ELR (cell line): ENCODE data around the gene MTERF1.
"Not testable (repeated sequence)": the region's sequence is repeated elsewhere in the genome, so short reads cannot be mapped to it uniquely, and the experiment has no call there.

ENCODE experiments used
- DNase-seq: peaks from one replicate; pipeline ENCODE4 v3.0.0-alpha.2; 2015; ENCODE audit warnings: low read depth

The MTERF1 gene

DNA sequence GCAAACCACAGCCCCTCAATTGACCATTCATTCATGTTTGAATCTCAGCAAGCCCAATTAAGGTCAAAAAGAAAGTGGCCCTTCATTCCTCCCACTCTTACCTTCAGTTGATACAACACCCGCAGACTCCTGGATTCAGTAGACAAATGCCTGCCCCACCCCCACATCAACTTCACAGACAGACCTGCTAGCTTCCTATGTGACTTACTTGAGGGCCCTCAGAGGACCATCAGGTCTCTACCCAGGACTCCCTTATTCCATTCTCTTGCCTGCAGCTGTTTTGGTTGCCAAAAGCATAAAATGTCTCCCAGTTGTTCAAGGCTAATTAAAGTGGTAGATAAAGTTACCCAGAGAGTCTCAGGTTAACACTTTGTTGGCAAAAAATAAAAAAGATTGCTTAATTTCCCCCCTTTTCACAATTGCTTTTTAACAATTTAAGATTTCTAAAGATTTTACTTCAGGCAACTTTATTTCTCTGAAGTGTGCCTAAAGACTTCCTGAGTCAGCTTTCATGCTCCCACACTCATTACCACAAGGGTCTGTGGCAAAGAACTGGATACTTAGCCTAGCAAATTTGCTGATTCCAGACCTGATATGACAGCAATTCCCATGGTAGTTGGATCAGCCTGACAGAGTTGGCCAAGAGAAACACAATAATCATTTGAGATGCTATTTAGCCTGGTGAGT is 3.3 kb upstream of the MTERF1 start:
- no peak for DNase-seq

DNA sequence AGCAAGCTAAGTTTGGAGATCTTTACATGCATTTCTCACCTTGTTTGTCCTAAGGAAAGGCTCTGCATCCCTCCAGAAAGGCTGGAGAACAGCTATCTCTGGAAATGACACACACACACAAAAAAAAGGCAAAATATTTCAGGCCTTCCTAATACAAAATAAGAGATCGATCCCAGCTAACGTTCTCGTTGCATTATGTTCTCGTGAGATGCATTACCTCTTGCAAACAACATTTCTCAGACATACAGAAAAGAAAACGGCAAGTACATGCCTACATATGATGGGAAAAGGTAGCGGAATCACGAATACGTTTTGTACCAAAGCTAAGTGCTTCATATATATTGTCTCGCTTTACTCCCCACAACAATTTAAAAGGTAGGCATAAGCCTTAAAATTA is 488 bp downstream of the MTERF1 start:
- peak; percentile 25 for DNase-seq

DNA sequence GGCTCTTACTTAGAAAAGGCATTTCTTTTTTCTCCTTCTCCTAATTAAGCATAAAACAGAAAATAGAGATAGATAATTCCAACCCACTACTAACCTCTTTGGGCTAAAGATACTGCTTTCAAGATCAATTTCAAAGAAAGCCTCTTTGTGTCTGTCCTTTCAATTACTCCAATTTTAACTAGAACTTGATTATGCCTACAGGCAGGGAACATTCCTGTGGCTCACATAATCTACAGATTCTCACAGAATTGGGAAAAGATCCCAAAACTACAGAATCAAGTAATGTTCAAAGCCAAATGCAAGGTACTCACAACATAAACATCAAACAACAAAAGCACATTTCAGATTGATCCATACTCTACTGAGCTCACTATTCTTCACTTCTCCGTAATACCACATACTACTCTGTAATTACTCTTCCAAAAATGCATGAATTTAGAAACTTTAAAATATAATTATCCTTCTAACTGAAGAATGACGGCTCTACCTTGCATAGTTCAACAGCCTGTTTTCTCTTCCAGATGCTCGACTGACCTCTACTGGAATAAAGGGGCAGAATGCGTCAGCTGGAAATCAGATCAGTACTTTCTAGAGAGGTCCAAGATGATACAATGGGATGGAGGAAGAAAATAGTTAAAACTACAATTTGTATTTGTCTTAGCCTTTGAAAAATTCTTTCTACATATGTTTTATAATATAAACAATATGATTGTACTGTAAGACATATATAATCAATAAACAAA is 3.9 kb downstream of the MTERF1 start:
- peak; percentile 8 for DNase-seq

DNA sequence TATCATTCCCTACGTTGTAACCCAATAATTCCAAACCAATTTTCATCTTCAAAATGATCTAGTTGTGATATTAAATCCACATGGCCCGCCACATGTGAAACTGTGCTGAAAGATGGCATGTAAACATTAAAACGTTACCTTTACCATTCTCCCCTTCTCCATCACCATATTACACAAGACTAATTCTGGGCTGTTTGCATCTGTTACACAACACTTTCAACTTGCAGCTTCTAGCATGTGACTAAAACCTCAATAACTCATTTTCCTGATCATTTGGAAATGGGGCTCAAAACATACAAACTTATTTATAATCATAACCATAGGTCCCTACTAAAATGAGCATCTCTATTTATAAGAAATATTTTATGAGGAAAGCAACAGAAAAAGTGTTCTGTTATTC is 4.7 kb downstream of the MTERF1 start:
- DNase-seq: no peak

GRCh38 chr7:91872928-91873327 is 7.6 kb downstream of the MTERF1 start:
- DNase-seq: no peak

DNA sequence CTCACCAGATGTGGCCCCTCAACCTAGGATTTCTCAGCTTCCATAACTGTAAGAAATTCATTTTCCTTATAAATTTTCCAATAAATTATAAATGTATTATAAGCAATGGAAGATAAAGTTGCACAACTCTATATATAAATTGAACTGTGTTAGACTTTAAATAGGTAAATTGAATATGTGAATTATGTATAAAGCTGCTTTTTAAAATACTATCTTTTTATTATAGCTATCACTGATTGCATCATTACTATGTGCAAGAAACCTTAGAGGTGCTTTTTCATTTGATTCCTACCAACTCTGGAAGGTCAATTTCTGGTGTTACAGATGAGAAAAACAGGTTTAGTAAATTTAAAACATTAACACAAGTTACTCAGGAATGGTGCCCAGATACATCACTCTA is 8.4 kb downstream of the MTERF1 start:
- DNase-seq: no peak

GRCh38 chr7:91869661-91870060 is 10.8 kb downstream of the MTERF1 start:
- no peak for DNase-seq

DNA sequence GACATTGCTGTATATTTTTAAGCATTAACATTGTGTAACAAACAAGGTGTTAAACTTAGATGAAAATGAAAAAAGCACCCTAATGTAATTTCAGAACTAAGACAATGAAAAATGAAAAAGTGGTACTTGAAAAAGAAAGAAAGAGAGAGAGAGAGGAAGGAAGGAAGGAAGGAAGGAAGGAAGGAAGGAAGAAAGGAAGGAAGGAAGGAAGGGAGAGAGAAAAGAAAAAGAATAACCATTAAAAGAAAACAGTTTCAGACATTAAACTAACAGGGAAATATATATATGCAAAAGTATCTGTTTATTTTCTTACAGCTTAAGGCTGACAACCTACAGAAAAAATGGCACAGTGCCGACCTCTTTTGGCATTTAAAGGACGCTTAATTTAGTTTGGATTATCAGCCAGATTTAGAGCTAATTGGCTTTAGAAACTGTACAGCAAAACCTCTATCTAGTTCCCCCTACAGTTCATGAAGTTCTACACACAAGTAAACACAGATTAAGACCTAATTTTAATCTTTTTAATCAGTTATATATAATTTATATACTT is 13.8 kb downstream of the MTERF1 start:
- DNase-seq: no peak

DNA sequence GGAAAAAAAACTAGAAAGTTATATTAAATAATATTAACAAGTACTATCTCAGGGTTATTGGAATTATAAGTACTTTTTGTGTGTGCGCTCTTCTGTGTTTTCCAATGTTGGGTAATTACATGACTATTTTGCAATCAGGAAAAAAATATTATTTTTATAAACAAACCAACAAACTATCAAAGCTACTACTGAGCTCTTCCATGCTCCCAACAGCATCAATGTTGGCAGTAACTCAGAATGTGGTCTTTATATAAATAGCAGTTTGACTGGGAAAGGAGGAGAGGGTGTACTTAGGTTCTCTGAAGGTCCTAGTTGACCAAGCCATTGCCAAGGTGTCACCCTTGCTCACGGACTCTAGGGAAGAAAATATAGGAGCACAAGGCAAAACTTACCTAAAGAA is 15.0 kb downstream of the MTERF1 start:
- DNase-seq: no peak

DNA sequence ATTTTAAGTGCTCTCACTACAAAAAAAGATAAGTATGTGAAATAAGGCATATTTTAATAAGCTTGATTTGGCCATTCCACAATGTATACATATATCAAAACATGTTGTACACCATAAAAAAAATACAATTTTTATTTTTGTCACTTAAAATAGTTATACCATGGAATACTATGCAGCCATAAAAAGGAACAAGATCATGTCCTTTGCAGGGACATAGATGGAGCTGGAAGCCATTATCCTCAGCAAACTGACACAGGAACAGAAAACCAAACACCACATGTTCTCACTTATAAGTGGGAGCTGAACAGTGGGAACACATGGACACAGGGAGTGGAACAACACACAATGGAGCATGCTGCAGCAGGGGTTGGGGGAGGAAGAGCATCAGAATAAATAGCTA is 15.9 kb downstream of the MTERF1 start:
- DNase-seq: not testable (repeated sequence)

- no peak for DNase-seq
These were observed 16.4 kb downstream of the MTERF1 start for GRCh38 chr7:91864070-91864469.

GRCh38 chr7:91852263-91852741 is 28.2 kb downstream of the MTERF1 start:
- DNase-seq: peak; percentile 55

DNA sequence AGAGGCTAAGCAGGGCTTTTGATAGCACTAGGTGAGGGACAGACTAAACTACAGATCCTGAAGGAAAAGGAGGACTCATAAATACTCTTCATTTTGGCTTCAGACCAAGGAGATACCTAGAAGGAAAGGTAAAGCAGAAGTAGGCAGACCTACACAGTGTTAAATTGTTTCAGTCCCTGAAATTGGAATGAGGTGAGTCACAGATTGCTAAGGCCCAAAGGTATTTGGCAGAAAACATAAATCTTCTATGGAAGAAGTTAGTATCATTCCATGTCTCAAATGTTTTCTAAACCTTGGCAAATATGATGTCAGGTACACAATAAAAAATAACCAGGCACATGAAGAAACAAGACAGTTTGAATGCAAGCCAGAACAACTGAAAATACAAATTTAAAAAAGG is 30.0 kb downstream of the MTERF1 start:
- peak; percentile 60 for DNase-seq

- DNase-seq: no peak
These were observed 32.5 kb downstream of the MTERF1 start for GRCh38 chr7:91847876-91848588.

DNA sequence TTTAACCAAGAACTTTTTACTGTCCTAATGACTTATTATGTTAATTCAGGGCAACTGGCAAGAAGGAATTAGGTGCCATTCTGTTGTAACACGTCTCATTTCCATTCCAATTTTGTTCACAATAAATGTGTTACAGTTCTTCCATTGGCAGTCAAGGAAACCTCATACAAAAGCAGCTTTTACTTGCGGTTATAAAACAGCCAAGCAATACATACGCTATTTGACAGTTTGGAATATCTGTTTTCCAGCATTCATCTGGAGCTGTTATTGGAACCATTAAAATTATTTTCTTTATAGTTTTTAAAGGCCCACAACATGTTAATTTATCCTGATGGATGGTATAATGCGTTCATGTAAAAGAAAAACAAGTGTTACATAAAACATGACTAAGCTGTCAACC is 33.3 kb downstream of the MTERF1 start:
- DNase-seq: no peak

DNA sequence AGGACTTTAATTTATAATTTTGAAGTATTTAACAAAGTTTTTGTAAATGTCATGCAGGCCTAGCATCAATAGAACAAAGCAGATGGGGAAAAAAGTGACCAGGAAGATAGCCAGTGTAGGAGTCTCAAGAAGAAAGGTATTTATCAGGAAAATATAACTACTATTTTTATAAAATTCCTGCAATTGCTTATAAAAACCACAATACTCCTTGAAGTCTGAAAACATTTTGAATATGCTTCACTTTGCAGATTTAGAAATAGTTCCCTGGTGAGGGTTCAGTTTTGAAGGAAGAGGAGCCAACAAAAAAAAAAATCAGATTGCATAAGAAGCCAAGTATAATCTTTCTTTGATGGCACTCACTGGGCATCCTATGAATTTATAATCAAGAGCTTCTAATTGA is 34.1 kb downstream of the MTERF1 start:
- no peak for DNase-seq

GRCh38 chr7:91843831-91844230 is 36.7 kb downstream of the MTERF1 start:
- DNase-seq: no peak

GRCh38 chr7:91838439-91838838 is 42.1 kb downstream of the MTERF1 start:
- no peak for DNase-seq

DNA sequence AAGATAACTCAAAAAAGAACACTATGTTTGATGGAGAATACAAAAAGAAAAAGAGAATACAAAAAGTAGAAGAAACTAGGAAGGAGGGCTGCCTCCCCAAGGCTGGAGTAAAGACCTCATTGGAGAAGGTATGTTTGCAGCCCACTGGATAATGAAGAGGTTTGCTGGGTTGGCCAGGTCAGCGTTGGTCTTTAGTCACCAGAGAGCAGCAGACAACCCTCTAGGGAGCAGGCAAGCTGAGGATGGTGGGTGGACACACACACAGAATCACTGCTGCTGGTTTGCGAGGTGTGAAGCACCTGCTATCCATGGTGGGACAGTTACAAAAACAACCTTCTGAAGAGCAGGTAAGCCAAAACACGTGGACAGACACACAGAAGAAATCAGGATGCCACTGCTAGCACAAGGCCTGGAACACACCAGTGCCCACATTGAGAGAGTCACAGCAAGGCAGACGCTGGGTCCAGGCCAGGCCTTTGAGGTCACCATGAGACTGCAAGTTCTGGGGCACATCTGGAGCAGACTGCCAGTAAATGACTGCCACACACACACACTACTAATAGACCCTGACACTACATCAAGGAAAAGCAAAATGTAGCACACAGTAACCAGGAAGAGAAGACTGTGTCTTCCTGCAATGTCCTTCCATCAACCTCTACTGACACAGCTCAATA is 43.0 kb downstream of the MTERF1 start:
- DNase-seq: no peak

DNA sequence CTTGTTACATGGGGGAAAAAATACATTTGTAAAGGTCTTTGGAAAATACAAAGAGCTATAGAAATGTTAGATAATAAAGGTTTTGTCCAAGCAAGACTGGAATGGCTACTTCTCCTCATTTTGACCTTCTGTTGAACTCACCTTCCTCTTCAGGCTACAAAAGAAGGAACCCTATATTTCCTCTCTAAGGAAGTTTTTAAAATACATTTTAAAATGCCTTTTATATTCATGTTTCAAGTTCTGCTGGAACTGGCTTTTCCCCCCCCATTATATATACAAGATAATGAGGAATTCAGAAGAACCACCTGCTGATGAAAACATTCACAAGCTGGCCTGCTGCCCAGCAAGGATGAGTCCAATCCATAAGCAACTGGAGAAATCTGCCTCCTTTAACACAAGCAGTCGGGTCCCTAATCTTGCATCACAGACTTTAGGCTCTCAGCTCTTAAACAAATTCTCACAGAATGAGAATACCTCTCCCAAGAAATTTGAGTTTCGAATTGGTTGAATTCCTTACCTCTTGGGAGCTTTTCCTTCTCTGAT is 44.6 kb downstream of the MTERF1 start:
- DNase-seq: peak; percentile 4

DNA sequence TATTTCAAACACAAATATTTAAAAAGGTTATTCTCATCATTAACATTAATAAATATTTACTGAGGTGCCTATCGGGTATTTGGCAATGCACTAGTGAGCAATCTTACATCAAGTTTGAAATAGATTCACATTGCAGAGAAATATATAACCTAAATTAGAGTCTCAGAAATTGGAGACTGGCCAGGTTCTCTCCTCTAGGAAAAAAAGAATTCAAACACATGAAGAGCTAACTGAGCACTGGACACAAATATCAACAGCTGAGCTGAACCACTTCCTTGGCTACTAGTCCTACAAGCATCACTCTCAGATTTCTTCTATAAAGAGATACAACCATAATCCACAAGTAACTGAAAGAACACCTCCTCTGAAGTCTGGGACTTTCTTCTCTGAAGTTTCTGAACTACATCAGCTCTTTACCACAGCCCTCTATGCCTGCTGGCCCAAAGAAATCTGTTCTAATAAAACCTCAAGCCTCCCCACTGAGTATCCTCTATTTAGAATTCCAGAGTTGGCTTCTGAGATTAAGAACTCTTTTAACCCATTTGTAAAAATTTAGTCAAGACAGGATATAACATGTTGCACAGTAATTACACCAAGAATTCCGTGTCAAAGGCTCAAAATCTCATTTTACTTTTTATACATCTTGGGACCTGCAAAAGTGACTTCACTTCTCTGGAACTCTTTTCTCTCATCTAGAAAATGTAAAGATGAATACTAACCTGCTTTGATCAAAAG is 45.2 kb downstream of the MTERF1 start:
- no peak for DNase-seq
